ENCODE data around the gene BOC. TPM values are rescaled to one million over a fixed set of nuclear protein-coding genes. Genes with fewer than 3 reads are reported as not detected.

Gene BOC
- total RNA-seq, 6 experiments from 2014 or later: 7.0 to 15.1 (median 13.2) TPM

DNA sequence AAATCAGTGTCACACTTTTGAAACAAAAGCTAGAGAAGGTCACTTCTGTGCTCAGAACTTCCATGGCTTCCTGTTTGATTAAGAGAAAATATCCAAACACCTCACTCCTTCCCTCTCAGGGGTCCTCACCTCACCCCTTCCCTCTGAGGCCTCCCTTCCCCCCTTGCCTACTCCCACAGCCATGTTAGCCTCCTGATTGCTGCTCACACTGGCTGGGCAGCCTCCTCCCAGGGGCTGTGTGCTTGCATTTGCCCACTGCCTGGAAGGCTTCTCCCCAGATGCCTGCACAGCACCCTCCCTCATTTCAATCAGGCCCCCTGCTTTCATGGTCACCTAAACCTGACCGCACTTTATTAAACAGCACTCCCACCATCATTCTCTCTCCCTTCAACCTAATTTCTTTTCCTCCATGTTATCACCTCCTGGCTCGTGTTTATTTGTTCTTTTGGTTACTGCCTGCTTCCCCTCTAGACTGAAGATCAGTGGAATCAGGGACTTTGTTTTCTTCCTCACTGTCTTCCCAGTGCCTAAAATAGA lies 10.4 kb downstream of the BOC start:
- no peak overlapping the region for H3K27ac Mint-ChIP-seq
- H3K4me3 Mint-ChIP-seq: no peak overlapping the region
- H3K36me3 Mint-ChIP-seq (ENCODE audit: low read depth): peaks cover 5% of the 10 kb centered on the region
- TF ChIP-seq, protein P1, sequence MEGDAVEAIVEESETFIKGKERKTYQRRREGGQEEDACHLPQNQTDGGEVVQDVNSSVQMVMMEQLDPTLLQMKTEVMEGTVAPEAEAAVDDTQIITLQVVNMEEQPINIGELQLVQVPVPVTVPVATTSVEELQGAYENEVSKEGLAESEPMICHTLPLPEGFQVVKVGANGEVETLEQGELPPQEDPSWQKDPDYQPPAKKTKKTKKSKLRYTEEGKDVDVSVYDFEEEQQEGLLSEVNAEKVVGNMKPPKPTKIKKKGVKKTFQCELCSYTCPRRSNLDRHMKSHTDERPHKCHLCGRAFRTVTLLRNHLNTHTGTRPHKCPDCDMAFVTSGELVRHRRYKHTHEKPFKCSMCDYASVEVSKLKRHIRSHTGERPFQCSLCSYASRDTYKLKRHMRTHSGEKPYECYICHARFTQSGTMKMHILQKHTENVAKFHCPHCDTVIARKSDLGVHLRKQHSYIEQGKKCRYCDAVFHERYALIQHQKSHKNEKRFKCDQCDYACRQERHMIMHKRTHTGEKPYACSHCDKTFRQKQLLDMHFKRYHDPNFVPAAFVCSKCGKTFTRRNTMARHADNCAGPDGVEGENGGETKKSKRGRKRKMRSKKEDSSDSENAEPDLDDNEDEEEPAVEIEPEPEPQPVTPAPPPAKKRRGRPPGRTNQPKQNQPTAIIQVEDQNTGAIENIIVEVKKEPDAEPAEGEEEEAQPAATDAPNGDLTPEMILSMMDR (IDR thresholded peaks at IDR 0.05): no peak
- no peaks in the 10 kb centered on the region for H3K9me3 Mint-ChIP-seq
- no peaks in the 10 kb centered on the region; the same call in 1 of the 2 replicates for H3K27me3 Mint-ChIP-seq (ENCODE audit: insufficient read depth)
- no peaks in the 10 kb centered on the region for H3K4me1 Mint-ChIP-seq (ENCODE audit: low read depth)
- DNase-seq: no peak

DNA sequence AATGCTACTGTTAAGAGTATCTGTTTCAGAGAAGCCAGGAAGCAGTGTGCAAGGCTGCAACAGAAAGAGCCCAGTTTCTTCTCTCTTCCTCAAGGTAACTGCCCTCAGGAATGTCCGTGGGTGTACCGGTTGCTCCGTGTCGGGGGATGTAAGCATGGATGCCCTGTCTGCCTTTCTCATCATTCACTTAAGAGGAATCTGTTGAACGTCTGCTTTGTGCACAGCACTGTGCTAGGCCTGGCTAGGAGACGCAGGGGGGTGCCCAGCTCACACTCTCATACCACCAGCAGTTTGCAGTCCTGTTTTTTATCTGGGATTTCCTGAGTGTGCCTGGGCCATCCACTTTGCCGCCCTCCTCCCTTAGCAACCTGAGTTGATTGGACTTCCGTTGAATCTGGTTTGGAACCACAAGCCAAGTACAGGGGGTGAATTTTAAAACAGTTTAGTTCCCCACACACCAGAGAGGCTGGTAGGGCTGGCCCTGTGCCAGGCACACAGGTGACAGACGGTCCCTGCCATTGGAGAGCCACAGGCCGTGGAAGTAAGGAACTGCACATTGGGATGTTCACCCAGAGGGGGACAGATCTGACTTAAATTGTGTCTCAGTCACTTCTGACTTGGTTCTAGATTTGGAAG lies 11.2 kb downstream of the BOC start:
- H3K36me3 Mint-ChIP-seq (ENCODE audit: low read depth): peaks cover 4% of the 10 kb centered on the region
- no peaks in the 10 kb centered on the region for H3K4me1 Mint-ChIP-seq (ENCODE audit: low read depth)
- TF ChIP-seq, protein P1 (IDR thresholded peaks at IDR 0.05): no peak
- no peak overlapping the region for H3K27ac Mint-ChIP-seq
- no peak overlapping the region for H3K4me3 Mint-ChIP-seq
- DNase-seq: no peak
- no peaks in the 10 kb centered on the region for H3K9me3 Mint-ChIP-seq
- no peaks in the 10 kb centered on the region; the same call in 1 of the 2 replicates for H3K27me3 Mint-ChIP-seq (ENCODE audit: insufficient read depth)

DNA sequence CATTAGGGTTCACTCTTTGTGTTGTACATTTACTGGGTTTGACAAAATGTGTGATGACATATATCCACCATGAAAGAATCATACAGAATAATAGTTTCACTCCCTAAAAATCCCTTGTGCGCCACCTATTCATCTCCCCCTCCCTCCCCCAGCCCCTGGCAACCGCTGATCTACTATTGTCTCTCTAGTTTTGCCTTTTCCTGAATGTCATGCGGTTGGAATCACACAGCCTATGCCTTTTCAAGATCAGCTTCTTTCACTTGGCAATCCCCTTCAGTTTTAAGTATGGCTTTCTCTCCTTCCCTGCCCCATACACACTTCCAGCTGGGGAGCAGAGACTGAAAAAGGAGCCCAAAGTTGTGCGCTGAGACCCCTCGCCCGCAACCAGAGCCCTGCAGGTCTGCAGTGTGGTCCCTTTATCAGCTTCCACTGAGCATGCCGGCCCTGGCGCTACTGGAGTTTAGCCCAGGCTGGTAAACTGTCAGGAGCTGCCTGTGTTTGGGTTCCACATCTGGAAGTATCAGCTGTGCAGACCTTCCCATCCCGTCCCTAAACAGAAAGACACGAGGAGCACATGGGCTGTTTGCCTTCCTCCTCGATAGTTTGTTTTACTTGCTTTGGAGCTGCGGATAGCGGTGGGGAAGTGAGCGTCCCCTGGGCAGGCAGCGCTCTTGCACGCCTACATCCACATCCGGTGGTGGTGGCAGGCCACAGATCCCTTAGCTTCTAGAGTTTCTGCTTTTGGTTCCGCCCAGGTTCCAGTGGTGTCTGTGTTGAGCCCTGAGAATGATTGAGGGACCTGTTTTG lies 12.3 kb downstream of the BOC start:
- Mint-ChIP-seq H3K27me3 (ENCODE audit: insufficient read depth) (no peaks in the 10 kb centered on the region; the same call in 1 of the 2 replicates), H3K9me3 (no peaks in the 10 kb centered on the region), H3K27ac (no peak overlapping the region), H3K36me3 (ENCODE audit: low read depth) (peaks cover 5% of the 10 kb centered on the region), H3K4me3 (no peak overlapping the region), H3K4me1 (ENCODE audit: low read depth) (peaks cover 7% of the 10 kb centered on the region; the same call in 1 of the 2 replicates)
- TF ChIP-seq, protein P1 (IDR thresholded peaks at IDR 0.05): no peak
- no peak for DNase-seq

DNA sequence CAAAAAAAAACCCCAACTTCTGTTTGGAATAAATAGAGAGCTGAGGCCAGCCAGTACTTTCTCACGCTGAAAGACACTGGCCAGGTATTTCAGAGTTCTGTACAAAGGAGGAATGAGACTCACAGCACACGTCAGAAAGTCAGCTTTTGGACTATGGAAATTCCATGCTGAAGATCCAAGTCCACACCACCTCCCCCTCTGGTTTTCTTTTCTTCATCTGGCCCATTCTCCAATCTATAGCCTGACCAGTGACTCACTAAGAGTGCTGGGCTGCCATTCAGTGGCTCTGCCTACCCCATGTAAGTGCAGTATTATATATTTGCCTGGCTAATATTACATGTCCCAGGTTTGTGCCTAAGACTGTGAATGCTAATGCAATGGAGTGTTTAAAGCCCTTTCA lies 13.9 kb downstream of the BOC start:
- peaks cover 8% of the 10 kb centered on the region; the same call in 1 of the 2 replicates for H3K4me1 Mint-ChIP-seq (ENCODE audit: low read depth)
- no peak overlapping the region for H3K27ac Mint-ChIP-seq
- no peak overlapping the region for H3K4me3 Mint-ChIP-seq
- no peak for DNase-seq
- TF ChIP-seq, protein P1 (IDR thresholded peaks at IDR 0.05): no peak
- H3K9me3 Mint-ChIP-seq: no peaks in the 10 kb centered on the region
- no peaks in the 10 kb centered on the region; the same call in 1 of the 2 replicates for H3K27me3 Mint-ChIP-seq (ENCODE audit: insufficient read depth)
- peaks cover 5% of the 10 kb centered on the region for H3K36me3 Mint-ChIP-seq (ENCODE audit: low read depth)

DNA sequence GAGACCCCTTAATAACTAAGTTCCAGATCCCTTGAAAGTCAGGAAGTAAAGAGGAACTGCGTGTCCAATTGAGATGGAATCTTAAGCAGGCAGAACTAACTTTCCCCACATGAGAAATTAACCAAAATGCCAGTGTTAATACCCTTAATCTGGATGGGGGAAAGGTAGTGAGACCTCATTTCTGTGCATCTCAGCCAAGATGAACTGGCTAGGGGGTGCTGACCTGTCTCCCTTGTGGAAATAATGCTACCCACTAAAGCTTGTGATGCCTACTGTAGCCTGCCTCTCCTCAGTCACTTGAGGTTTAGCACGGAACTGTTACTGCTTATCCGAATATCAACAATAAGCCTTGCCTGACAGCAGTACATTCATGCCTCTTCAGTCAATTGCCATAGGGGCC lies 15.1 kb downstream of the BOC start:
- TF ChIP-seq, protein P1 (IDR thresholded peaks at IDR 0.05): no peak
- Mint-ChIP-seq H3K9me3 (no peaks in the 10 kb centered on the region), H3K4me3 (no peak overlapping the region), H3K4me1 (ENCODE audit: low read depth) (peaks cover 18% of the 10 kb centered on the region), H3K36me3 (ENCODE audit: low read depth) (peaks cover 5% of the 10 kb centered on the region), H3K27ac (no peak overlapping the region), H3K27me3 (ENCODE audit: insufficient read depth) (no peaks in the 10 kb centered on the region; the same call in 1 of the 2 replicates)
- DNase-seq: no peak
